ENCODE data around the gene TTC39B.

The TTC39B gene

GRCh38 chr9:15157381-15157780 is 149.6 kb downstream of the TTC39B start:
- no peak for DNase-seq

GRCh38 chr9:15156241-15156640 is 150.8 kb downstream of the TTC39B start:
- no peak for DNase-seq

DNA sequence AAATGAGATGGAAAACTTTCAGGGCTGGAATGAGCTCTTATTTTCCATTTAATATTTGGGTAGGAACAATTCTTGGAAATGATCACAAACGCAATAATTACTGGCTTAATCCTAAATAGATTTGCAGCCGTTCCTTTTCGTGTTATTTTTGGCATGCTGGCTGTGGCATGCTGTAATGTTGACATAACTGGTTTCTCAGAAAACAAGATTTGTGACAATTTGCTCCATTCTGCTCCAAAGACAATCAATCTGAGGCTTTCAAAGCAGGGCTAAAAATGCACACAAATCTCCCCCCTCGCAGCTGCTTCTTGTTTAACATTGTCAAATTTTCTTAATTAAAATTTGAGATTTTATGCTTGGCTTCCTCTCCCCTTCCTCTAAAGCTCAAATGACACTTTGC is 151.2 kb downstream of the TTC39B start:
- no peak for DNase-seq

GRCh38 chr9:15155323-15155722 is 151.7 kb downstream of the TTC39B start:
- DNase-seq: no peak

DNA sequence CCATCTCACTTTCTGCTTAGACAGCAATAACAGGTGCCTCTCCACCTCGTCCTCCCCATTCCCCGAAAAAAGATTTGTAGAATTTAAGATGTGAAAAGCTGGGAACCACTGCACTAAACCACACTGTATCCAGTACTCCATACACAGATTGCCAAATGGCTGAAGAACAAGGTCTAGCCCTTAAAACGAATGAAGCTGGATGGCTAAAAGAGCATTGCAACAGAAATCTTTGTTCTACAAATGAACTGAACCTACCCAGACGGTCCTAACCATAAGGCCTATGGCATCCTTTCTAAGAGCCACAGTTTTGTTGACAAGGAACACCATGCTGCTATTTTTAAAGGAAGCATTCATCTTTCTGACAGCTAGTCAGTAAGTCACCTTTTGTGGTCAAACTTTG is 152.3 kb downstream of the TTC39B start:
- no peak for DNase-seq

GRCh38 chr9:15153961-15154360 is 153.1 kb downstream of the TTC39B start:
- no peak for DNase-seq

- no peak for DNase-seq
Observed at GRCh38 chr9:15150939-15151338, 156.1 kb downstream of the TTC39B start.

DNA sequence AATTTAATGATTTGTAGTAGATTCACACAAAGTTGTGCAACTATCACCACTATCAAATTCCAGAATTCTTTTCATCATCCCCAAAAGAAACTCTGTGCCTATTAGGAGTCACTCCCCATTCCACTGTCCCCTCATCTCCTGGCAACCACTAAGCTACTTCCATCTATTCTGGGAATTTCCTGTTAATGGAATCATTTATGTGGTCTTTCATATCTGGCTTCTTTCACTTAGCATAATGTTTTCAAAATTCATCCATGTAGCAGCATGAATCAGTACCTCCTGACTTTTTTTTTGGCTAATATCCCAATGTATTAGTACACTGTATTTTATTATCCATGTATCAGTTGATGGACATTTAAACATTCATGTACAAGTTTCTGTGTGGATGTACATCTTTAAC is 157.6 kb downstream of the TTC39B start:
- no peak for DNase-seq

DNA sequence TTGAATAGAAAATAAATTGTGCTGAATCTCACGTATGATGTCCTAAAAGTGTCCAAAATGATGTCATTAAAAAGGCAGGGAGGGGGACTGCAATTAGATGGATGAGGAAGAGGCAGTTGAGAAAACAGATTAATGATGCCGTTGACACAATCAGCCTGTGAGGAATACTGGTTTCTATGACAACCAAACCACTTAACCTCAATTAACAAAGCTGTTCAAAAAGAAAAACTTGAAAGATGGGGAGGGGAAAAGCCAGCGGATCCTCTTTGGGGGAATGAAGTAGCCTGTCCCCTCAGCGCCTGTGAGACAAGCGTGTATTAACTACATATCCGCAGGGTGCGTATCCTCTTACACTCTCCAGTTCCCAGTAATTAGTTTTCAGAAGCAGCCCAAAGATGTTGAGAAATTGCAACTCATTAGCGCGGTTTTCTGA is 160.7 kb downstream of the TTC39B start:
- DNase-seq: no peak

GRCh38 chr9:15144622-15145061 is 162.4 kb downstream of the TTC39B start:
- peak; percentile 7 for DNase-seq

- DNase-seq: peak; percentile 9
Observed at GRCh38 chr9:15142878-15143534, 164.0 kb downstream of the TTC39B start.

GRCh38 chr9:15140051-15140450 is 167.0 kb downstream of the TTC39B start:
- no peak for DNase-seq

GRCh38 chr9:15139469-15139868 is 167.5 kb downstream of the TTC39B start:
- no peak for DNase-seq

DNA sequence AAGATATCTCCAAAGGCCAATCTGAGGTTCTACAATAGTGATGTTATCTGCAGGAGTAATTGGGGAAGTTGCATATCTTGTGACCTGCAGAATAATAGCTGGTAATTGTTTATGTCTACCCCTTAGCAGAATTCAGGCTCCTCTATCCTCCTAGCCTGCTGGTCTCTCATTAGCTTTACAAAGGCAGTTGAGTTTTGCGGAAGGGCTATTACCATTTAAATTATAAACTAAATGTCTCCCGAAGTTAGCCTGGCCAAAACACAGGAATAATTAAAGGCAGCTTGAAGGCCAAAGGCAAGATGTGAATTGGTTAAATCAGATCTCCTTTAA is 168.7 kb downstream of the TTC39B start:
- DNase-seq: no peak

DNA sequence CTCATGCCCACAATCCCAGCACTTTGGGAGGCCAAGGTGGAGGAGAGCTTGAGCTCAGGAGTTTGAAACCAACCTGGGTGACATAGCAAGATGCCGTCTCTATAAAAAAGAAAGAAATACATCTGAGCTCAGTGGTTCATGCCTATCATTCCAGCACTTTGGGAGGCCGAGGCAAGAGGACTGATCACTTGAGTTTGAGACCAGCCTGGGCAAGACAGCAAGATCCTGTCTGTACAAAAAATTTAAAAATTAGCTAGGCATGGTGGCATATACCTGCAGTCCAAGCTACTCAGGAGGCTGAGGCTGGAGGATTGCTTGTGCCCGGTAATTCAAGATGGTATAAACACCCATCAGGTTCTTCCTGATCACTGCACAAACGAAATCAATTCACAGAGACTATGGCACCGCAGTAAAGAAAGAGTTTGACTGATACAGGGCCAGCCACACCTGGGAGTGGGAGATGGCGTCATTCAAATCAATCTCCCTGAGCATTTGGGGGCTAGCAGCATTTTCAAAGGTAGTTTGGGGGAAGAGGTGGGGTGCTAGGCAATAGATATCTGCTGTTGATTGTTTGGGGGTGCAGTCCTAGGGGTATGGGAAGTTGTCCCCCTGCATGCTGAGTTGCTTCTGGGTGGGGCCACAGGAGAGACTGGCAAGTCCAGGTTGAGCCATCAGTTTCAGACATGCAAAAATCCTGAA is 169.2 kb downstream of the TTC39B start:
- DNase-seq: no peak

GRCh38 chr9:15137089-15137488 is 169.9 kb downstream of the TTC39B start:
- no peak for DNase-seq

DNA sequence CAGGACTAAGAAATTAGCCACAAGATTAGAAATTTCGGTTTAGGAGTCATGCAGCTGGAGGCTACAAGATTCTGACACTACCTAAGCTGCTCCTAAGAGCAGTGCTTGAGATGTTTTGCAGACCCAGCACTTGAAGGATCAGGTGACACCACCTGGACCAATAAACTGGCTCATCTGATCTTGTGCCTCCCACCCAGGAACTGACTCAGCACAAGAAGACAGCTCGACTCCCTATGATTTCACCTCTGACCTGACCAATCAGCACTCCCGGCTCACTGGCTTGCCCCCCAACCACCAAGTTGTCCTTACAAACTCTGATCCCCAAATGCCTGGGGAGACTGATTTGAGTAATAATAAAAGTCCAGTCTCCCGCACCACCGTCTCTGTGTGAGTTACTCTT is 170.4 kb downstream of the TTC39B start:
- no peak for DNase-seq

DNA sequence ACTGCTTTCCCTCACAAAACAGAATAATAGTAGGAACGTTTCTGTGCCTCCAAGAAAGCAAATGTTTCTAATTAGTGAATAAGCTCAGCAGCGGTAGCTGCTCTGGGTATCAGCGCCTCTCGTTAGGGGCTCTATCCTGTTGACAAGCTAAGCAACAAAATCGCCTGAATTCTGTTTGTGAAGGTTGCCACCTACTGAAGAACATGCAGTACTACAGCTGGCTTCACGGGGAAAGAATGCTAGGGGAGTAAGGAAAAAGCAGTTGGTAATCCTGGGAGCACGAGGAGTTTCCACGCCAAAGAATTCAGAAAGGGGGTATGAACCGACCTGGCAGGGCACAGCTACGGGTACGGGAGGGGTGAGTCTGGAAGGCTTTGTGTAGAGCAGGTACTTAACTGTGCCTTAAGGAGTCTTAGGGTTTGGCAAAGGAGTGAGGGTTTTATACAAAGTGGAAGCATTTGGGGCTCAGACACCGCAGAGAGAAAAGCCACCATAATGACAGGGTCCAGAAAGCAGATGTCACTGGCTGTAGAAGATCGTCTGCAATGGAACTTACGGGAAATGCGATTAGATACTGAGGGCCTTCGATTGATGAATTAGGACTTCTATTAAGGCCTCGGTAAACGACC is 171.7 kb downstream of the TTC39B start:
- DNase-seq: peak; percentile 60

DNA sequence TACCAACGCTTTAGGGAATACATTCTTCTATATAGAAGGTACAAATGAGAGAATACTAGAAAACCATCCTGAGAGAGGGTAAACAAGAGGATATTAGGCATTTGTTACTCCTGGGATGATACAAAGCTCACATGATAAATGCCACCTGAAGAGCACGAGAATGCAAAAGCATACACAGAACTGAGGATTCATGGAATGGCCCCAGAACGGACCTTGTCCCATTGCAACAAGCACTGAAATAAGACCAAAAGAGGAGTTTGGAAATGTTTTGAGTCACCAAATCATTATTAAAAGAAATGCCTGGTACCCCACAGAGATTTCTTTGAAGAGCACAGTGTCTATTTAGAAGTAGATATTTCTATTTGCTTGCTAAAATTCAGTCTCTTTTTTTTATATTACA is 173.5 kb downstream of the TTC39B start:
- DNase-seq: no peak

DNA sequence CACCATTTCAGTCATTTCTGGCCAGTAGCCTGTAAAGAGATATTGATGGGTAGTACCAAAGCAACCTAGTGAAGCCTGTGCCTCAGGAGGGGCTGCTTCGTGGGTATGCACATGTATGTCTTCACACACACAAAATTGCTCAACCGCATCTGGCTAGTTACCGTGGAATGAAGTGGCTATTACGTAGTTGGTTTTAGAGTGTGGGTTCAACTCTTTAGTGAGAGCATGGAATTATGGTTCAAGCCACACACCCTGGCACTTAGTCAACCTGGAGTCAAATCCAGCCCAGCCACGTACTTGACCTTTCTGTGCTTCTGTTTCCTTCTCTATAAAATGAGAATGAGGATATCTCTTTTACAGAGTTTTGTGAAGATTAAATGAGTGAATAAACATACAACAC is 174.9 kb downstream of the TTC39B start:
- no peak for DNase-seq

DNA sequence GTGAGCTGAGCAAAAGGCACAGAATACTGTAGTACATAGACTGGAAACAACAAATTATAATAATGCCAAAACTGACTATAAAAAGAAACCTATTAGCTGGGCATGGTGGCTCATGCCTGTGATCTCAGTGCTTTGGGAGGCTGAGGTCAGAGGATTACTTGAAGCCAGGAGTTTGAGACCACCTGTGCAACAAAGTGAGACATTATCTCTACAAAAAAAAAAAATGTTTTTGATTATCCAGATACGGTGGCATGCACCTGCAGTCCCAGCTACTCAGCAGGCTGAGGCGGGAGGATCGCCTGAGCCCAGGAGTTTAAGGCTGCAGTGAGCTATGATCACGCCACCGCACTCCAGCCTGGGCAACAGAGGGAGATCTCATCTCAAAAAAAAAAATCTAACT is 175.9 kb downstream of the TTC39B start:
- DNase-seq: no peak

DNA sequence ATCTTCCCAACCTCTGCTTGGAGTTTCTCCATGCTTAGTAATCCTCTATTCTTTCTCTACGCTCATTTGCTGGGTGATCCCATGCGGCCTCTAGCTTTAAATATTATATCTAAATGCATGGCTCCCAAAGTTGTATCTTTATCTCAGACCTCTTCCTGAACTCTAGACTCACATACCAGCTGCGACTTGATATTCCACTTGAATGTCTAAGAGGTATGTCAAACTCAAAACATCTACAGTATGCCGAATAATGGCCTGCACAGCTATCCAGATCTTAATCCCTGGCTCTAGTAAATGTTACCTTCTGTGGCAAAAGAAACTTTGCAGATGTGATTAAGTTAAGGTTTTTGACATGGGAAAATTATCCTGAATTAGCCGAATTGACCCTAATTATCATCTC is 179.2 kb downstream of the TTC39B start:
- no peak for DNase-seq

DNA sequence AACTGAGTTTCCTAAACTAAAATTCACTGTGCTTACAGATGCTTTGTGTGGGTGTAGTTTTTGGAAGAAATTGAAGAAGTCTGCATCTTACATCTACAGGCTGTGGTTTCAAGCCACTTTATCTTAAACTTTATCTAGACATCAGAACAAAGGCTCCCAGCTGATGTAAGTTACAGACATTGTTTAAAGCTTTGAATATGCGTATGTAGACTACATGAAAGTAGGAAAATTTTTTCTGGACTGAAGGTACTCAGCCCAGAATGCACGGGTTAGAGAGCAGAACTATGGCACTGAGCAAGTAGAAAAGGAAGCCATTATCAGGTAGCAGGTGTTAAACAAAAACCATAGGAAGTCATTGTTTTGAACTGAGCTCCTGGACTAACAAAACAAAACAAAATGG is 185.4 kb downstream of the TTC39B start:
- no peak for DNase-seq

GRCh38 chr9:15116130-15116580 is 190.9 kb downstream of the TTC39B start:
- DNase-seq: no peak
